Large intestine (tissue), 3 donors: ENCODE measurements around the gene PRUNE1. TPM values are rescaled to one million over a fixed set of nuclear protein-coding genes. Genes with fewer than 3 reads are reported as not detected.

ENCODE experiments used
- DNase-seq, 2 donors: peaks; one replicate each; pipeline versions ENCODE4 v3.0.0 to v3.0.0-alpha.2; 2013
- H3K27ac ChIP-seq: one replicate; pipeline ENCODE4 v1.5.1; 2013; ENCODE audit warnings: low read length
- H3K27me3 ChIP-seq: 2 replicates; pipeline ENCODE4 v1.6.1; 2013; ENCODE audit warnings: low read length; ENCODE audit not compliant: control insufficient read depth, insufficient read depth
- H3K36me3 ChIP-seq: 2 replicates; pipeline ENCODE4 v1.6.1; 2013; ENCODE audit warnings: low read length; ENCODE audit not compliant: control insufficient read depth, insufficient read depth
- H3K4me1 ChIP-seq: one replicate; pipeline ENCODE4 v1.6.1; 2013; ENCODE audit warnings: low read length; ENCODE audit not compliant: control insufficient read depth, insufficient read depth
- H3K4me3 ChIP-seq: one replicate; pipeline ENCODE4 v1.5.1; 2013; ENCODE audit warnings: low read length
- H3K9me3 ChIP-seq: one replicate; pipeline ENCODE4 v1.6.1; 2013; ENCODE audit warnings: mild to moderate bottlenecking, low read depth, low read length, moderate library complexity; ENCODE audit not compliant: control insufficient read depth
- WGBS: methylation state at CpG from one replicate; pipeline ENCODE4 v1.1.5; 2013; ENCODE audit warnings: low lambda C conversion rate; ENCODE audit not compliant: insufficient coverage; 5-methylcytosine and 5-hydroxymethylcytosine counted together
- polyA plus RNA-seq: library from polyadenylated mRNA; unstranded; fragments of 120-200 nt; gene quantifications from one replicate; pipeline ENCODE4 v1.2.1, GENCODE V29; 2013

PRUNE1 gene
- polyA plus RNA-seq, 1 donor = 25.8 TPM

DNA sequence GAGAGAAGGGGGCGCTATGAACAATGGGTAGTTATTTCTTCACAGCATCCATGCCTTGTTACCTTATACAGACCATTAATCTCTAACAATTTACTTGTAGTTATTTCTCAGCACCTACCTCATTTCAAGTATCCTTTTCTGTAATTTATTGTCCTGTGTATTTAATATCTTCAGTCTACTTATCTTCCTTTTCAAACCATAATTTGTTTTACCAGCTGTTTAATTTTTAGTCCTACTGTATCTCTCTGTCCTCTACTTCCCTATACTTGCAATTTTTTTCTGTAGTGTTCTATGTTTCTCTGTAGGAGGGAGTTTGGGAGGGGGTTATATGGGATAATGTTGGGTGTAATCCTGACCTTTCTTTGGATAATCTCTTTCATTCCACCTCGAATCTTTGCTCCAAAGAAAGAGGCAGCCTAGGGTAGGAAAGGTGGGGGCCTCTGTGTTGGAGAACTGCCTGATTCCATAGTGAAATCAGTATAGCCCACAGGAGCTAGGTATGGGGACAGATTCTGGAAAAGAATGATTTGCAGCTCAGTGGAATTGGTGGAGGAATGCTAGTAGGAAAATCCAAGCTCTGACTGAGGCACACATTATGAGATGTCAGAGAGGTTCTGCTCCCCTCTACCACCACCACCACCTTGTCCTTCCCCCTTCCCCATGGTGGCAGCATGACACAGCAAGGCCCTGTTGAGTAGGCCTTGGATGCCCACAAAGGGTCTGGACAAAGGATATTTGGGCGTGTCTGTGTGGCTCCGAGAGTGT is 52.6 kb downstream of the PRUNE1 start:
- Histone ChIP-seq H3K9me3 (no peaks in the 10 kb centered on the region), H3K4me1 (peaks cover 17% of the 10 kb centered on the region), H3K4me3 (peak overlapping the region; percentile 94), H3K27me3 (no peaks in the 10 kb centered on the region), H3K36me3 (peaks cover 2% of the 10 kb centered on the region), H3K27ac (peak overlapping the region; percentile 82)
- no peak for DNase-seq
- no CpG with 5 or more reads among the region's 4 CpGs for WGBS

DNA sequence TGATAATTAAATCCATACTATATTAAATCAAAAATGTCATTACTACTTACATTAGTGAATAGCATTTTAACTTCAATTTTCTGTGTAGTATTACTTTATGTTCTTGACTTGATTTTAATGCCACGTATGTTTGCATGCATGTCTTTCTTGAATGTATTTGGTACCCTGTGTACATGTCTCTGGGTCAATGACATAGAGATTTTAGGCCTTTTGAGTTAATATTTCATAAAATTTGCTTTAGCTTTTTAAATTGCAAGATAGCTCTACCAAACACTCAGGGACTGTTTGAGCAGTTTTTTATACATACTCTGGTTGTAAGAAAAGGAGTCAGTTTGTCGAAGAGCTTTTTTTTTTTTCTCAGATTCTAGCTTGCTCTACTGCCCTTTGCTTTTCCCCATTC is 53.5 kb downstream of the PRUNE1 start:
- whole genome bisulfite sequencing = no CpG with 5 or more reads among the region's 2 CpGs
- Histone ChIP-seq H3K27me3 (no peaks in the 10 kb centered on the region), H3K4me3 (no peak overlapping the region), H3K9me3 (no peaks in the 10 kb centered on the region), H3K36me3 (no peaks in the 10 kb centered on the region), H3K27ac (no peak overlapping the region), H3K4me1 (peaks cover 12% of the 10 kb centered on the region)
- DNase-seq = no peak

DNA sequence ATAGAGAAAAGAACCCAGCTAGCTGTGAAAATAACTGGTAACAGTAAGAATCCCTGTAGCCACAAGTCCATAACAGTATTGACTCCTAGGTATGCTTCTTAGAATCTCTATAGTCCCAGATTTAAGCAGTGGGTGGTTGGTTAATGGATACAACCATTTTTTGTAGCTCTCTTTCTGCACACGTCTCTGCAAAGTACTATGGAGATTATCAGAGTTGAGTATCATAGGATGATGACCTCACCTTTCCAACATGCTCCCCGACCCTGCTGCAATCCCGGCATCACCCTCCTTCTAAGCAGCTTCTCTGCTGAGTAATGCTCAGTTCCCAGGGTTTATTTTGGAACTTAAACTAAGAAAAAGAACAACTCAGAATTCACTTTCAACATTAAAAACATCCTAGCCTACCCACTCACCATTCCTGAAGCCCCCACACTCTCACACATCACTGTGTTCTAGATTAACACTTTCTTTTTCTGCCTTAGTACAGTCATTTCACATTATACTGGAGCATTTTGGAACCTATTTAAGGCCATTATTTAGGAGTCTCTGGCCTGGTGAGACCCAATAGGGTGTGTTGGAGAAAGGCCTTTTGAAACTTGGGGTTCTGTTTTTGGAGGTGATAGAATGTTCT is 54.6 kb downstream of the PRUNE1 start:
- Histone ChIP-seq H3K9me3 (no peaks in the 10 kb centered on the region), H3K4me3 (no peak overlapping the region), H3K27me3 (no peaks in the 10 kb centered on the region), H3K4me1 (peaks cover 9% of the 10 kb centered on the region), H3K36me3 (no peaks in the 10 kb centered on the region), H3K27ac (no peak overlapping the region)
- peak in 1 of 2 donors; percentile 25 for DNase-seq
- no CpG with 5 or more reads among the region's 3 CpGs for WGBS

DNA sequence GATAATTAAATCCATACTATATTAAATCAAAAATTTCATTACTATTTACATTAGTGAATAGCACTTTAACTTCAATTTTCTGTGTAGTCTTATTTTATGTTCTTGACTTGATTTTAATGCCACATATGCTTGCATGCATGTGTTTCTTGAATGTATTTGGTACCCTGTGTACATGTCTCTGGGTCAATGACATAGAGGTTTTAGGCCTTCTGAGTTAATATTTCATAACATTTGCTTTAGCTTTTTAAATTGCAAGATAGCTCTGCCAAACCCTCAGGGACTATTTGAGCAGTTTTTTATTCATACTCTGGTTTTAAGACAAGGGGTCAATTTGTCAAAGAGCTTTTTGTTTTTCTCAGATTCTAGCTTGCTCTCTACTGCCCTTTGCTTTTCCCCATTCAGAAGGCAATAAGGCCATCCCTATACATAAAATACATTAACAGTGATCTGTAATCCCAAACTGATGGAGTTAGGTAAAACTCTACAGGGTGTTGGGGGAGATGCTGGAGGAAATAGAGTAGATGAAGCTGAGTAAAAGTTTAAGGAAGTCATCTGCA is 56.9 kb downstream of the PRUNE1 start:
- no peaks in the 10 kb centered on the region for H3K9me3 ChIP-seq
- H3K27ac ChIP-seq = no peak overlapping the region
- no peaks in the 10 kb centered on the region for H3K36me3 ChIP-seq
- no peak overlapping the region for H3K4me3 ChIP-seq
- no peaks in the 10 kb centered on the region for H3K4me1 ChIP-seq
- DNase-seq = no peak
- no peaks in the 10 kb centered on the region for H3K27me3 ChIP-seq

DNA sequence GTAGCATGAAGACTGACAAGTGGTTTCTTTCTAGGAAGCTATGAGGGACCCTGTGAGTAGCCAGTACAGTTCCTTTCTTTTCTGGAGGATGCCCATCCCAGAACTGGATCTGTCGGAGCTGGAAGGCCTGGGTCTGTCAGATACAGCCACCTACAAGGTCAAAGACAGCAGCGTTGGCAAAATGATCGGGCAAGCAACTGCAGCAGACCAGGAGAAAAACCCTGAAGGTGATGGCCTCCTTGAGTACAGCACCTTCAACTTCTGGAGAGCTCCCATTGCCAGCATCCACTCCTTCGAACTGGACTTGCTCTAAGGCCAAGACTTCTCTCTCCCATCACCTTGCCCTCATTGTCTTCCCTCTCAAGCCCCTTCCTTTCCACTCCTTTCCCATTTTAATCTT is 58.9 kb downstream of the PRUNE1 start:
- Histone ChIP-seq H3K36me3 (no peaks in the 10 kb centered on the region), H3K4me3 (no peak overlapping the region), H3K4me1 (peaks cover 4% of the 10 kb centered on the region), H3K27me3 (no peaks in the 10 kb centered on the region), H3K9me3 (no peaks in the 10 kb centered on the region), H3K27ac (no peak overlapping the region)
- no CpG with 5 or more reads among the region's 4 CpGs for WGBS
- no peak for DNase-seq

DNA sequence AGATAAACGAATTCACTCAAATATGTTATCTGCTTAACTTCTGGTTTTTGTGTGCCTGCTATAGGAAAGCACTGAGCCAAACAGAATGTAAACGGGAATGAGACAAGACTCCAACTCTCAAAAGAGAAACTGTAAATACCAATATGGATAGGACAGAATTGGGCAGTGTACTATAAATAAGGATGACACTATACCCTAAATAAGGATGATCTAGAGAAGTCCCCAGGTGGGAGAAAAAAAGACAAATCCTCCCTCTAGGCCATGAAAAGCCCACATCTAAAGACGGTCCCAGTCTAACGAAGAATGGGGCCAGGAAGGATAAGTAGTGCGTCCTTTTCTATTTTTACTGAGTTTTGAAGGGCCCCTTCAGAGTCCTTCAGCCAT is 60.8 kb downstream of the PRUNE1 start:
- 76% methylated on average over 3 of the region's 5 CpGs for WGBS
- Histone ChIP-seq H3K36me3 (peaks cover 3% of the 10 kb centered on the region), H3K4me1 (peaks cover 4% of the 10 kb centered on the region), H3K27ac (no peak overlapping the region), H3K4me3 (no peak overlapping the region), H3K27me3 (no peaks in the 10 kb centered on the region), H3K9me3 (no peaks in the 10 kb centered on the region)
- DNase-seq = no peak

DNA sequence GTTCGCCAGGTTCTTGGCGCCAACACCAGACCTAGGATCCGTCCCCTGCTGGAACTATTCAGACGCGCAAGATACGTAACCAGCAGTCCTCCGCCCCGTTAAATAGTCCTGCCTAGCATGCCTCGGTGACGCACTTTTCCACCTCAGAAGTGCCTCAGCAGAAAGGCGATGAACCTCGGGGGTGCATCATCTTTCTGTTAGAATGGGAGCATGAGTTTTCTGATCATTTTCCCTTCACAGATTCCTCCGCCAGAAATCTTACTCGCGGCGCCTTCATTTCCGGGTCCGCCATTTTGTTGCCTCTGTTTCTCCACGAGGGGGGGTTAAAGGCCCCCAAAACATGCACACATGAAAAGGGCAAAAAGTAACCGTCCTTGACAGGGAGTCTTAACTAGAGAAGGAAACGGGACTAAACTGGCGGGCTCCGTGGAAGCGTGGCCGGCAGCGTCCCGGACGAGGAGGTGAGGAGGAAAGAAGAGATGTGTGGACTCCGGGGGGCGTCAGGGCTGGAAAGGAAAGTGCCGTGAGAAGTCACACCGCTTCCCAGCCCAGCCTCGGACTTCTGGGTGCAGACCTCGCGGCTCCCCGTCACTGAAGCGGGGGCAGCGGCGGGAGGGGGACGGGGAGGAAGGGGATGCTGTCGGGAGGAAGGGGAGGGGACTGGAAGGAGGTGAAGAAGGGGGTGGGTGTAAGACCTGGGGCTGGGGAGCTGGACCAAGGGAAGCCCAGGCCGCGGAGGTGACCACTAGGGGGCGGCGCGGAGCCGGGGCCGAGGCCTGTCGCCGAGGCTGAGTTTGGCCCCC is 62.4 kb downstream of the PRUNE1 start, which contains the start of gene GABPB2:
GABPB2 (plus strand) TSS at position 288 of the 803 bp plus-strand sequence. CDS start 17,429 bp downstream, outside the sequence.
- Histone ChIP-seq H3K27ac (peak within 1 kb of the TSS; percentile 94), H3K4me3 (peak within 1 kb of the TSS; percentile 77), H3K36me3 (peaks cover 7% of the 10 kb centered on the region), H3K27me3 (no peaks in the 10 kb centered on the region), H3K4me1 (peaks cover 4% of the 10 kb centered on the region), H3K9me3 (no peaks in the 10 kb centered on the region)
- DNase-seq = peak; percentile 88 to 97
- WGBS = no CpG with 5 or more reads among the region's 50 CpGs

DNA sequence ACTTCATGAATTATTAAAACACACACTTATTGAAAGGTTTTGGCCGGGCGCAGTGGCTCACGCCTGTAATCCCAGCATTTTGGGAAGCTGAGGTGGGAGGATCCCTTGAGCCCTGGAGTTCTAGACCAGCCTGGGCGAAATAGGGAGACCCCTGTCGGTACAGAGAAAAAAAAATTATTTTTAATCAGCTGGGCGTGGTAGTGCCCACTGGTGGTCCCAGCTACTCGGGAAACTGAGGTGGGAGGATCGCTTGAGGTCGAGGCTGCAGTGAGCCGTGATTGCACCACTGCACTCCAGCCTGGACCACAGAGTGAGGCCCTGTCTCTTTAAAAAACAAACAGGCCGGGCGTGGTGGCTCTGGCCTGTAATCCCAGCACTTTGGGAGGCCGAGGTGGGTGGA is 64.0 kb downstream of the PRUNE1 start:
- Histone ChIP-seq H3K4me1 (peaks cover 4% of the 10 kb centered on the region), H3K27ac (no peak overlapping the region), H3K27me3 (no peaks in the 10 kb centered on the region), H3K9me3 (no peaks in the 10 kb centered on the region), H3K36me3 (peaks cover 7% of the 10 kb centered on the region), H3K4me3 (no peak overlapping the region)
- no peak for DNase-seq
- no CpG with 5 or more reads among the region's 13 CpGs for WGBS
